ENCODE data around the gene CDK3. TPM values are rescaled to one million over a fixed set of nuclear protein-coding genes. Genes with fewer than 3 reads are reported as not detected.
"Not testable (repeated sequence)": the region's sequence is repeated elsewhere in the genome, so short reads cannot be mapped to it uniquely, and the experiment has no call there.

CDK3 gene
- total RNA-seq, 2 donors from 2014 or later, result 2.9 to 4.6 TPM

GRCh38 chr17:76025294-76025693 lies 24.6 kb downstream of the CDK3 start:
- Mint-ChIP-seq H3K36me3 (ENCODE audit: low read depth) (no peaks in the 10 kb centered on the region), H3K4me3 (no peak overlapping the region), H3K4me1 (peaks cover 12% of the 10 kb centered on the region), H3K27ac (no peak overlapping the region), H3K27me3 (no peaks in the 10 kb centered on the region)
- no peak for DNase-seq
- no peak for ATAC-seq
- no peaks in the 10 kb centered on the region for H3K9me3 ChIP-seq (ENCODE audit: control insufficient read depth, low read length, poor library complexity, severe bottlenecking)

GRCh38 chr17:76026714-76027158 lies 26.1 kb downstream of the CDK3 start:
- no peak for ATAC-seq
- Mint-ChIP-seq H3K27ac (no peak overlapping the region), H3K36me3 (ENCODE audit: low read depth) (no peaks in the 10 kb centered on the region)

GRCh38 chr17:76027159-76027839 lies 26.6 kb downstream of the CDK3 start, which contains the start of gene EVPL:
TSS of gene EVPL (minus strand) at chr17:76027306. CDS start at chr17:76027198, 108 bp downstream.
- ATAC-seq (no peak), DNase-seq (no peak)
- Mint-ChIP-seq H3K4me1 (peaks cover 12% of the 10 kb centered on the region), H3K27ac (no peak within 1 kb of the TSS), H3K36me3 (ENCODE audit: low read depth) (no peaks in the 10 kb centered on the region), H3K4me3 (no peak within 1 kb of the TSS), H3K27me3 (no peaks in the 10 kb centered on the region)
- H3K9me3 ChIP-seq (ENCODE audit: control insufficient read depth, low read length, poor library complexity, severe bottlenecking), result no peaks in the 10 kb centered on the region

More at GRCh38 chr17:76026714-76027158, 26.1 kb downstream of the CDK3 start:
- DNase-seq, result no peak
- no peaks in the 10 kb centered on the region for H3K9me3 ChIP-seq (ENCODE audit: control insufficient read depth, low read length, poor library complexity, severe bottlenecking)
- H3K4me1 Mint-ChIP-seq, result peaks cover 12% of the 10 kb centered on the region
- H3K4me3 Mint-ChIP-seq, result no peak overlapping the region
- H3K27me3 Mint-ChIP-seq, result no peaks in the 10 kb centered on the region

GRCh38 chr17:76032073-76032779 lies 31.6 kb downstream of the CDK3 start:
- Mint-ChIP-seq H3K27me3 (no peaks in the 10 kb centered on the region), H3K4me1 (peaks cover 13% of the 10 kb centered on the region), H3K27ac (no peak overlapping the region), H3K4me3 (no peak overlapping the region), H3K36me3 (ENCODE audit: low read depth) (no peaks in the 10 kb centered on the region)
- no peak for DNase-seq
- no peak for ATAC-seq
- no peaks in the 10 kb centered on the region for H3K9me3 ChIP-seq (ENCODE audit: control insufficient read depth, low read length, poor library complexity, severe bottlenecking)

- DNase-seq (no peak), ATAC-seq (no peak)
- no peaks in the 10 kb centered on the region for H3K9me3 ChIP-seq (ENCODE audit: control insufficient read depth, low read length, poor library complexity, severe bottlenecking)
- peaks cover 13% of the 10 kb centered on the region for H3K4me1 Mint-ChIP-seq
- H3K4me3 Mint-ChIP-seq, result no peak overlapping the region
- no peaks in the 10 kb centered on the region for H3K27me3 Mint-ChIP-seq
- H3K36me3 Mint-ChIP-seq (ENCODE audit: low read depth), result no peaks in the 10 kb centered on the region
- H3K27ac Mint-ChIP-seq, result no peak overlapping the region
These were observed 32.1 kb downstream of the CDK3 start for GRCh38 chr17:76032780-76033108.

GRCh38 chr17:76033139-76033538 lies 32.5 kb downstream of the CDK3 start:
- DNase-seq (no peak), ATAC-seq (no peak)
- no peaks in the 10 kb centered on the region for H3K27me3 Mint-ChIP-seq

GRCh38 chr17:76034428-76035350 lies 34.0 kb downstream of the CDK3 start:
- no peaks in the 10 kb centered on the region for H3K27me3 Mint-ChIP-seq
- H3K4me3 Mint-ChIP-seq, result no peak overlapping the region
- peaks cover 6% of the 10 kb centered on the region for H3K4me1 Mint-ChIP-seq
- peaks cover 2% of the 10 kb centered on the region for H3K36me3 Mint-ChIP-seq (ENCODE audit: low read depth)
- ATAC-seq (no peak), DNase-seq (no peak)
- no peak overlapping the region for H3K27ac Mint-ChIP-seq
- H3K9me3 ChIP-seq (ENCODE audit: control insufficient read depth, low read length, poor library complexity, severe bottlenecking), result no peaks in the 10 kb centered on the region

More at GRCh38 chr17:76033139-76033538, 32.5 kb downstream of the CDK3 start:
- Mint-ChIP-seq H3K4me1 (peaks cover 13% of the 10 kb centered on the region), H3K36me3 (ENCODE audit: low read depth) (no peaks in the 10 kb centered on the region), H3K4me3 (no peak overlapping the region), H3K27ac (no peak overlapping the region)
- H3K9me3 ChIP-seq (ENCODE audit: control insufficient read depth, low read length, poor library complexity, severe bottlenecking), result no peaks in the 10 kb centered on the region

- H3K9me3 ChIP-seq (ENCODE audit: control insufficient read depth, low read length, poor library complexity, severe bottlenecking), result no peaks in the 10 kb centered on the region
- ATAC-seq (no peak), DNase-seq (no peak)
- Mint-ChIP-seq H3K27ac (no peak overlapping the region), H3K4me1 (peaks cover 5% of the 10 kb centered on the region), H3K4me3 (no peak overlapping the region), H3K27me3 (no peaks in the 10 kb centered on the region), H3K36me3 (ENCODE audit: low read depth) (peaks cover 7% of the 10 kb centered on the region)
These were observed 36.0 kb downstream of the CDK3 start for GRCh38 chr17:76036497-76037261.

- H3K4me3 Mint-ChIP-seq, result no peak overlapping the region
- ATAC-seq (no peak), DNase-seq (no peak)
- H3K9me3 ChIP-seq (ENCODE audit: control insufficient read depth, low read length, poor library complexity, severe bottlenecking), result no peaks in the 10 kb centered on the region
- H3K4me1 Mint-ChIP-seq, result peaks cover 5% of the 10 kb centered on the region
- no peak overlapping the region for H3K27ac Mint-ChIP-seq
- no peaks in the 10 kb centered on the region for H3K27me3 Mint-ChIP-seq
- peaks cover 7% of the 10 kb centered on the region for H3K36me3 Mint-ChIP-seq (ENCODE audit: low read depth)
These were observed 37.4 kb downstream of the CDK3 start for GRCh38 chr17:76038050-76038449.

GRCh38 chr17:76039121-76039520 lies 38.5 kb downstream of the CDK3 start:
- Mint-ChIP-seq H3K27me3 (no peaks in the 10 kb centered on the region), H3K4me3 (no peak overlapping the region), H3K36me3 (ENCODE audit: low read depth) (peaks cover 9% of the 10 kb centered on the region), H3K4me1 (peaks cover 5% of the 10 kb centered on the region), H3K27ac (no peak overlapping the region)
- H3K9me3 ChIP-seq (ENCODE audit: control insufficient read depth, low read length, poor library complexity, severe bottlenecking), result no peaks in the 10 kb centered on the region
- no peak for ATAC-seq
- no peak for DNase-seq

- ATAC-seq (no peak), DNase-seq (no peak)
- H3K27ac Mint-ChIP-seq, result no peak overlapping the region
- no peaks in the 10 kb centered on the region for H3K27me3 Mint-ChIP-seq
- peaks cover 10% of the 10 kb centered on the region for H3K36me3 Mint-ChIP-seq (ENCODE audit: low read depth)
- H3K4me1 Mint-ChIP-seq, result peaks cover 2% of the 10 kb centered on the region
- H3K4me3 Mint-ChIP-seq, result no peak overlapping the region
- no peaks in the 10 kb centered on the region for H3K9me3 ChIP-seq (ENCODE audit: control insufficient read depth, low read length, poor library complexity, severe bottlenecking)
These were observed 39.7 kb downstream of the CDK3 start for GRCh38 chr17:76040376-76040775.

GRCh38 chr17:76042868-76043267 lies 42.2 kb downstream of the CDK3 start:
- H3K36me3 Mint-ChIP-seq (ENCODE audit: low read depth), result peaks cover 10% of the 10 kb centered on the region
- not testable (repeated sequence) for DNase-seq; ATAC-seq; H3K9me3 ChIP-seq (ENCODE audit: control insufficient read depth, low read length, poor library complexity, severe bottlenecking); H3K27ac Mint-ChIP-seq; H3K27me3 Mint-ChIP-seq; H3K4me1 Mint-ChIP-seq; H3K4me3 Mint-ChIP-seq

Data from T-helper 17 cell (primary cell).